ENCODE results near the gene CCDC18. TPM values are rescaled to one million over a fixed set of nuclear protein-coding genes. Genes with fewer than 3 reads are reported as not detected.
"Not testable (repeated sequence)": the region's sequence is repeated elsewhere in the genome, so short reads cannot be mapped to it uniquely, and the experiment has no call there.

The CCDC18 gene
- total RNA-seq, 2 donors from 2014 or later, result 5.6 to 7.2 TPM

DNA sequence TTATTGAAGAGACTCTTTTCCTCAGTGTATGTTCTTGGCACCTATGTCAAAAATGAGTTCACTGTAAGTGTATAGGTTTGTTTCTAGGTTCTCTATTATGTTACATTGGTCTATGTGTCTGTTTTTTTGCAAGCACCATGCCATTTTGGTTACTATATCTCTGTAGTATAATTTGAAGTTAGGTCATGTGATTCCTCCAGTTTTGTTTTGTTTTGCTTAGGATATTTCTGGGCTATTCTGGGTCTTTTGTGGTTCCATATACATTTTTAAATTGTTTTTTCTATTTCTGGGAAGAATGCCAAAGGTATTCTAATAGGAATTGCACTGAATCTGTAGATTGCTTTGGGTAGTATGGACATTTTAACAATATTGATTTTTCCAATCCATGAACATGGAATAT lies 13.5 kb upstream of the CCDC18 start:
- intact Hi-C loops (cut with DNase I), result no loop called here
- no peak for DNase-seq (ENCODE audit: low spot score)

DNA sequence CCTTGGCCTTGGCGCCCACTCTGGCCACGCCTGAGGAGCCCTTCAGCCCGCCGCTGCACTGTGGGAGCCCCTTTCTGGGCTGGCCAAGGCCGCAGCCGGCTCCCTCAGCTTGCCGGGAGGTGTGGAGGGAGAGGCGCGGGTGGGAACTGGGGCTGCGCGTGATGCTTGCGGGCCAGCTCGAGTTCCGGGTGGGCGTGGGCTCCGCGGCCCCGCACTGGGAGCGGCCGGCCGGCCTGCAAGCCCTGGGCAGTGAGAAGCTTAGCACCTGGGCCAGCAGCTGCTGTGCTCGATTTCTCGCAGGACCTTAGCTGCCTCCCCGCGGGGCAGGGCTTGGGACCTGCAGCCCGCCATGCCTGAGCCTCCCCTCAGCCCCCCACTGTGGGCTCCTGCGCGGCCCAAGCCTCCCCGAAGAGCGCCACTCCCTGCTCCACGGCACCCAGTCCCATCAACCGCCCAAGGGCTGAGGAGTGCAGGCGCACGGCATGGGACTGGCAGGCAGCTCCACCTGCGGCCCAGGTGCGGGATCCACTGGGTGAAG lies 10.3 kb upstream of the CCDC18 start:
- intact Hi-C loops (cut with DNase I), result not testable (repeated sequence)
- peak; percentile 73 for DNase-seq (ENCODE audit: low spot score)

- intact Hi-C loops (cut with DNase I), result no loop called here
- no peak for DNase-seq (ENCODE audit: low spot score)
Measured at GRCh38 chr1:93171549-93172034, 8.9 kb upstream of the CCDC18 start.

DNA sequence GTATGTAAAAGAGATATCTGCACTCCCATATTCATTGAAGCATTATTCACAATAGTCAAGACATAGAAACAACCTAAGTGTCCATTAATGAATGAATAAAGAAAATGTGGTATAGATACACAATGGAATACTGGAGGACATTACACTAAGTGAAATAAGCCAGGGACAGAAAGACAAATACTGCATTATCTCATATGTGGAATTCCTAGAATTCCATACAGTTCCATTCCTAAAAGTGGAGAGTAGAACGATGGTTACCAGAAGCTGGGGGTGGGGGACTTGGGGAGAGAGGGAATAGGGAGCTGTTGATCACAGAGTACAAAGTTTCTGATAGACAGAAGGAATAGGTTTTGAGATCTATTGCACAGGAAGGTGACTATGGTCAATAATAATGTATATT lies 7.7 kb upstream of the CCDC18 start:
- no peak for DNase-seq (ENCODE audit: low spot score)
- intact Hi-C loops (cut with DNase I), result no loop called here

DNA sequence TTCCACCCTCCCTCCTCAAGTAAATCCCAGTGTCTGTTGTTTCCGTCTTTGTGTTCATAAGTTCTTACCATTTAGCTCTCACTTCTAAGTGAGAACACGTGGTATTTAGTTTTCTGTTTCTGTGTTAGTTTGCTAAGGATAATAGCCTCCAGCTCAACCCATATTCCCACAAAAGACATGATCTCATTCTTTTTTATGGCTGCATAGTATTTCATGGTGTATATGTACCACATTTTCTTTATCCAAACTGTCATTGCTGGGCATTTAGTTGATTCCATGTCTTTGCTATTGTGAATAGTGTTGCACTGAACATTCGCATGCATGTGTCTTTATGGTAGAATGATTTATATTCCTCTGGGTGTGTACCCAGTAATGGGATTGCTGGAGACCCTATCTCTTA lies 5.9 kb upstream of the CCDC18 start:
- DNase-seq (ENCODE audit: low spot score); intact Hi-C loops (cut with DNase I): not testable (repeated sequence)

- DNase-seq (ENCODE audit: low spot score), result no peak
- intact Hi-C loops (cut with DNase I), result no loop called here
Measured at GRCh38 chr1:93177991-93178390, 2.5 kb upstream of the CCDC18 start.

DNA sequence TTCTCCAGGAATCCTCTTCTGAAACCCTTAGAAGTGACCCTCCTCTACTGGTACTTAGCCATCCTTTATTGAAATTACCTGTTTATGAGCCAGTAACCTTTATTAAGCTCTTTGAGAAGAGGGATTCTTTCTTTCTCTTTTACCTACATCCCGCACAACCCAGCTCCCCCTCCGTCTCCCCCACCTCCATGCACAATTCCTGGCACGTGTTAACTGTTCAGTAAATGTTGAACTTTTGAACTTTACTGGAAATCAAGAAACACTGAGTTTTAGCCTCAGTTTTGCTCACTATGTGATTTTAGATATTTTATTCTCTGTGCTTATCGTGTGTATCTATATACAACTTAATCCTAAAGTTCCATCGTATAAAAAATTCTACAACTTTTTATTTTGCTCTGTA lies 2.1 kb upstream of the CCDC18 start:
- DNase-seq (ENCODE audit: low spot score), result no peak
- intact Hi-C loops (cut with DNase I), result no loop called here

DNA sequence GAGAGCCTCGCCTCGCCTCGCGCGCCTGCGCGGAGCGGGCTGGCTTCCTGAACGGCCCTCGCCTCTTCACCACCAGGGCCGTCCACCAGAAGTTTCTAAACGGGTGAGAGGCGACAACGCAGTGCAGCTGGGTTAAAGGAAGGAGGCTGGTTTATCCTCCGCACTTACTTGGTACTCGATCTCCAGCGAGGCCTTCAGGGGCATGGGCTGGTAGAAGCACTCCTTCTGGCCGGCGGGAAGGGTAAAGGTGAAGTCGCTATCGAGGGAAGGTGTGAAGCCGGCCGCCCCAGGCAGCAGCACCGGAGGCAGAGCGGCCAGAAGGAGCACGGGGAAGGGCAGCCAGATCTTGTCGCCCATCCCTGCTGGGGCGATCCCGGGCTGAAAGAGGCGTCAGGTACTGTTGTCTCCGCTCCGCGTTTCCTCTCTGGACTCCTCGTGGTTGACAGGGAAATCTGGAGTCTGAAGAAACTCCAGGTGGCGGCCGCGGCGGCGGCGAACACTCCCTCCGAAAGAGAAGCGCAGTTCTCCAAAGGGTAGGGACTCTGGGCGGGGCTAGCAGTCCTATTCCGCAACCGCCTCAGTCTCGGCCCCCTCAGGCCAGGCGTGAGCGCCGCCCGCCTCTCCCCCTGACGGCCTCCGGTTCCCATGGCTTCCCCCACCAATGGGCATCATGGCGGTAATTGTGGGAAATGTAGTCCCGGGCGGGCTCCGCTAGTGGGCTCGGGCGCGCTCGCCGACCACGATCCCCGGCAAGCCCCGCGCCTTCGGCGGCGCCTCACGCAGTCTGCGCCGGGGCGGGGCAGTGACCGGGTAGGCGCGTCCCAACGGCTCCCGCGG lies 420 bp upstream of the CCDC18 start, which contains the start of gene TMED5:
Gene TMED5 (minus strand): TSS at position 528 of the 837 bp plus-strand sequence. CDS start 171 bp downstream, at position 357.
- intact Hi-C loops (cut with DNase I), result no loop called here

GRCh38 chr1:93186667-93187066 lies 6.1 kb downstream of the CCDC18 start:
- no peak for DNase-seq (ENCODE audit: low spot score)
- intact Hi-C loops (cut with DNase I), result no loop called here

More for the DNA sequence above, 420 bp upstream of the CCDC18 start, which contains the start of gene TMED5:
- DNase-seq (ENCODE audit: low spot score), result peak; percentile 99

DNA sequence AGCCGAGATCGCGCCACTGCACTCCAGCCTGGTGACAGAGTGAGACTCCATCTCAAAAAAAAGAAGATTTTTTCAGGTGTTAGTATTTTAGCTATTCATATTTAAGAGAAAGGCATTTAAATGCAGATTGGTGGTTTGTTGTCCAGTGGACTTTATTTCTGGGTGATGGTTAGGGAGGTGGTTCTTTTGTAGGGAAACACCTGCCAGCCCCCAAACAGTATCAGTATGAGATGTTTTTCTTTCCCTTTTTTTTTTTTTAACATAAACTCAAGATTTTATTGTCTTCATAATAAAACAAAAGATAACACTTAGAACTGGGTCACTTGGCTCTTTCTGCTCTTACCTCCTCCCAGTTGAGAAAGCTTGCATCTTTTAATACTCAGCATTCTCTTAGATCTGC lies 9.9 kb downstream of the CCDC18 start:
- intact Hi-C loops (cut with DNase I), result no loop called here
- no peak for DNase-seq (ENCODE audit: low spot score)

GRCh38 chr1:93194231-93194990 lies 13.9 kb downstream of the CCDC18 start:
- no peak for DNase-seq (ENCODE audit: low spot score)

DNA sequence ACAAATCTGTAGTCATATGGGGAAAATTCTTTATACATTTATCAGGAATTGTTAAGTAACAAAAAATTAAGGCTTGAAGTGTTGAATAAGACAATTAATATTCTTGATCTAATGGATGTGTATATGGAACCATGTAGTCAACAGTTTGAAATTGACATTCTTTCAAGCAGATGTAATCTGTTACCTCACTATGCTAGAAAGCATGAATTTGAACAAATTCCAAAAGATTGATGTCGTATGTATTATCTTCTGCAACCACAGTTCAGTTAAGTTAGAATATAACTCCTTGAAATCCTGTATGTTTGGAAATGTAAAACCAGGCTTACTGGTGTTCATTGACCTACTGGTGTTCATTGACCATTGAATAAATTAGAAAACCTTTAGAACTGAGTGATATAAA lies 16.1 kb downstream of the CCDC18 start:
- intact Hi-C loops (cut with DNase I), result no loop called here
- DNase-seq (ENCODE audit: low spot score), result no peak

More at GRCh38 chr1:93194231-93194990, 13.9 kb downstream of the CCDC18 start:
- intact Hi-C loops (cut with DNase I), result no loop called here

- intact Hi-C loops (cut with DNase I), result no loop called here
- no peak for DNase-seq (ENCODE audit: low spot score)
Measured at GRCh38 chr1:93199150-93199549, 18.6 kb downstream of the CCDC18 start.

DNA sequence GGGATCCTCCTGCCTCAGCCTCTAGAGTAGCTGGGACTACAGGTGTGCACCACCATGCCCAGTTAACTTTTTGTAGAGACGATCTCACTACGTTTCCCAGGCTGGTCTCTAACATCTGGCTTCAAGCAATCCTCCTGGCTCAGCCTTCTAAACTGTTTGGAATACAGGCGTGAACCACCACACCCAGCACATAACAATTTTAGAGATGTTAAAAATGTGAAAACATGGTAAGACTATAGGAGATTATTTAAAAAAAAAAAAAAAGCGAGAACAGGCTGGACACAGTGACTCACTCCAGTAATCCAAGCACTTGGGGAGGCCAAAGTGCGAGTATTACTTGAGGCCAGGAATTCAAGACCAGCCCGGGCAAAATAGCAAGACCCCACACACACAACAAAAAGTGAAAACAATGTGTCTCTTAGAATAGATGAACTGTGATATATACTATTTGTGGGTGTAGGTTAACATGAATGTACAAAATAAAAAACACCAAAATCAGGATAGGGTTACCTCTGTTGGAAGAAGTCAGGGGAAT lies 19.6 kb downstream of the CCDC18 start:
- intact Hi-C loops (cut with DNase I), result no loop called here
- no peak for DNase-seq (ENCODE audit: low spot score)

GRCh38 chr1:93200714-93201113 lies 20.2 kb downstream of the CCDC18 start:
- intact Hi-C loops (cut with DNase I), result no loop called here

DNA sequence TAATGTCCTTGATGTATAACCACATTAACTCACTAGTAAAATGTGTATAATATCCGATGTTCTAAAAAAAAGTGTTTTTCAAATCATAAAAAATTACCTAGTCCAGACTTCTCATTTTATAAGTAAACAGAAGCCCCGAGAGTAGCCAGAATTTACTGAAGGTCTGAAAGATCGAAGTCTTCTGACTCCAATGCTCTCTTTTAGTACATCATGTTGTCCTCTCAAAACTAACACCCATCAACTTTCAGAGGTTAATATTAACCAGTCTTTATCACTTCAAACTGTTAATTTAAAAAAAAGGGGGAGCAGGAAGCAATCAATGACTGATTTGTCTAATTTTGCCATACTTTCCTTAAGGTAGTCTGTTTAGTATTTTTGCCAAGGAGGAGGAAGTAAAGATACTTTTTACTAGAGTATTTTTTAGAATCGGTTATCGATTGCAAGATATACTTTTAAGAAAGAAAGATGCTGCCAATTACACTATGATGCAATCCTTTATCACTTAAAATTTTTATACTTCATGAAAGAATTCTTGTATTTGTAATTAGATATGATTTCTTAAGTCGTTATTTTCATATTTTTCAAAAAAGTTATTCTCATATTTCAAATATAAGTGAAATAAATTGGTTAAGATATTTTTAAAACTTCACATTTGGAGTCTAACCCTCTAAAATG lies 25.5 kb downstream of the CCDC18 start:
- no peak for DNase-seq (ENCODE audit: low spot score)
- intact Hi-C loops (cut with DNase I), result no loop called here

More at GRCh38 chr1:93200714-93201113, 20.2 kb downstream of the CCDC18 start:
- DNase-seq (ENCODE audit: low spot score), result no peak

GRCh38 chr1:93206567-93206954 lies 26.0 kb downstream of the CCDC18 start:
- no peak for DNase-seq (ENCODE audit: low spot score)
- intact Hi-C loops (cut with DNase I), result no loop called here

DNA sequence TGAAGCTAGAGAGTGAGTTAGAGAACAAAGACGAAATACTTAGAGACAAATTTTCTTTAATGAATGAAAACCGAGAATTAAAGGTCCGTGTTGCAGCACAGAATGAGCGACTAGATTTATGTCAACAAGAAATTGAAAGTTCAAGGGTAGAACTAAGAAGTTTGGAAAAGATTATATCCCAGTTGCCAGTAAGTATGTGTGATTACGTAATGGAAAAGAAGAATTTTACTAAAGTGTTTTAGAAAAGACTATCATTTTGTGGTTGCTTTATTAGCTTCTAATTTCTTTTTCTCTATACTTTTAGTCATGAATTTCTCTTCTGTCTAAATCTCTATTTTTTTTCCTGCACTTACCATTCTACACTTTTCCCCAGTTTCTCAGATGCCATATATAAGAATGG lies 26.7 kb downstream of the CCDC18 start:
- no peak for DNase-seq (ENCODE audit: low spot score)
- intact Hi-C loops (cut with DNase I), result no loop called here

DNA sequence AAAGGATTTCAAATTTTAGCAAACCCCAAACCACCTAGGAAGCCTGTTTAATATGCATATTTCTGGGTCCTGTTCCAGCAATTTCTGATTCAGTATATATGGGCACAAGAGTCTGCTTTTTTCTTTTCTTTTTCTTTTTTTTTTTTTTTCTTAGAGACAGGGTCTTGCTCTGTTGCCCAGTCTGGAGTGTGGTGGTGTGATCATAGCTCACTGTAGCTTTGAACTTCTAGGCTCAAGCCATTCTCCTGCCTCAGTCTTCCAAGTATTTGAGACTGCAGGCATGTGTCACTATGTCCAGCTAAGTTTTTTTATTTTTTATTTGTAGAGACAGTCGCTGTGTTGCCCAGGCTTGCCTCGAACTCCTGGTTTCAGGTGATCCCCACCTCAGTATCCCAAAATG lies 34.8 kb downstream of the CCDC18 start:
- no peak for DNase-seq (ENCODE audit: low spot score)
- intact Hi-C loops (cut with DNase I), result no loop called here

All from posterior vena cava (tissue), 2 donors.